K562 (cell line): ENCODE measurements around the gene SLC23A2.

Experiments used
- CTCF ChIP-seq, 3 experiments: IDR thresholded peaks in 2 of 3; conservative IDR thresholded peaks in 1 of 3; 2 replicates each; pipeline ENCODE4 v1.5.1; 2011 to 2012; ENCODE audit warnings: low read length in 3 of 3, mild to moderate bottlenecking in 3 of 3, control low read depth in 2 of 3, improper control_type of control experiment in 1 of 3, inconsistent platforms in 1 of 3, low read depth in 1 of 3, mixed read lengths in 1 of 3, moderate library complexity in 1 of 3; ENCODE audit not compliant: insufficient read depth in 2 of 3
- EZH2 ChIP-seq: IDR thresholded peaks from 2 replicates; pipeline ENCODE4 v1.6.1; 2012; ENCODE audit warnings: low read depth, mild to moderate bottlenecking, inconsistent platforms, low read length, borderline replicate concordance
- KDM1A ChIP-seq, 2 experiments: fragments of 450-650 bp; IDR thresholded peaks; 2 replicates each; pipeline ENCODE4 v1.6.1; 2016; ENCODE audit warnings: mild to moderate bottlenecking in 2 of 2
- NCOA1 ChIP-seq: fragments of 450-650 bp; IDR thresholded peaks from 2 replicates; pipeline ENCODE4 v1.6.1; 2016; ENCODE audit warnings: low read depth
- NUFIP1 ChIP-seq: fragments of 450-650 bp; IDR thresholded peaks from 2 replicates; pipeline ENCODE4 v1.6.1; 2018; ENCODE audit not compliant: partially characterized antibody
- POLR2A ChIP-seq: fragments of 450-650 bp; conservative IDR thresholded peaks from 2 replicates; pipeline ENCODE4 v1.6.1; 2016
- REST ChIP-seq, 2 experiments: fragments of 450-650 bp; formaldehyde crosslinking in 1 of 2; IDR thresholded peaks; 2 replicates each; pipeline versions ENCODE4 v1.4.0 to v1.6.1; 2014 to 2020; ENCODE audit warnings: mild to moderate bottlenecking in 2 of 2, borderline replicate concordance in 1 of 2, low read depth in 1 of 2
- SP1 ChIP-seq: sonication (generic); formaldehyde crosslinking; IDR thresholded peaks from 2 replicates; pipeline ENCODE4 v1.8.1; 2022; ENCODE audit warnings: mild to moderate bottlenecking, missing genetic modification reagents
- TAF1 ChIP-seq: IDR thresholded peaks from 2 replicates; pipeline ENCODE4 v1.6.1; 2011; ENCODE audit warnings: mild to moderate bottlenecking, low read length, moderate library complexity; ENCODE audit not compliant: insufficient read depth, control insufficient read depth, severe bottlenecking; ENCODE audit errors: extremely low read depth
- TCF7 ChIP-seq: sonication (generic); IDR thresholded peaks from 2 replicates; pipeline ENCODE4 v1.6.1; 2016; ENCODE audit warnings: antibody characterized with exemption, borderline replicate concordance
- ZBTB43 ChIP-seq: sonication (generic); formaldehyde crosslinking; IDR thresholded peaks from 2 replicates; pipeline ENCODE4 v1.8.0; 2023; ENCODE audit warnings: mild to moderate bottlenecking, missing genetic modification reagents
- ZNF12 ChIP-seq: sonication (generic); formaldehyde crosslinking; IDR thresholded peaks from 2 replicates; pipeline ENCODE4 v1.4.0; 2020; ENCODE audit warnings: mild to moderate bottlenecking, missing genetic modification reagents
- TF ChIP-seq, protein P1 (sequence below): fragments of 450-650 bp; IDR thresholded peaks from 2 replicates; pipeline ENCODE4 v1.6.1; 2017; ENCODE audit warnings: mild to moderate bottlenecking, moderate library complexity

DNA sequence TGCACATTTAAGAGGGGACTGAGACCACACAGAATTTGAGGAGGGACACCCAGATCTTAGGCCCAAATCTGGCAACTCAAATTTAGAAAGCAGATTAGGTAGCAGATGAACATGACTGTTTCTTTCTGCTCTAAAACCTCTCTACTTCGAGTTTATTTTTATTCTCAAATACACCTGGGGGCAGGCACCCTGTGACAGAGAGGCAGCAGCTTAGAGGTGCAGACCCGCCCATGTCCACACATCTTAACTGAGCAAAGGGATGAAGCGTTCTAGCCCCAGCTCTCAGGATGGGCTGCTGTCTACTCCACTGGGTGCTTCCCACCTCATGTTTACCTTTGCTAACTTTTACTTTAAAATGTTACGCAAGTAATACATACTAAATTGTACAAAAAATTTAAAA, 125.0 kb downstream of the SLC23A2 start:
- no peak for TF ChIP-seq NUFIP1
- no peak for TF ChIP-seq POLR2A
- TF ChIP-seq, protein P1, sequence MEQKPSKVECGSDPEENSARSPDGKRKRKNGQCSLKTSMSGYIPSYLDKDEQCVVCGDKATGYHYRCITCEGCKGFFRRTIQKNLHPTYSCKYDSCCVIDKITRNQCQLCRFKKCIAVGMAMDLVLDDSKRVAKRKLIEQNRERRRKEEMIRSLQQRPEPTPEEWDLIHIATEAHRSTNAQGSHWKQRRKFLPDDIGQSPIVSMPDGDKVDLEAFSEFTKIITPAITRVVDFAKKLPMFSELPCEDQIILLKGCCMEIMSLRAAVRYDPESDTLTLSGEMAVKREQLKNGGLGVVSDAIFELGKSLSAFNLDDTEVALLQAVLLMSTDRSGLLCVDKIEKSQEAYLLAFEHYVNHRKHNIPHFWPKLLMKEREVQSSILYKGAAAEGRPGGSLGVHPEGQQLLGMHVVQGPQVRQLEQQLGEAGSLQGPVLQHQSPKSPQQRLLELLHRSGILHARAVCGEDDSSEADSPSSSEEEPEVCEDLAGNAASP = no peak
- no peak for TF ChIP-seq KDM1A (IDR thresholded peaks at IDR 0.05)
- no peak for TF ChIP-seq EZH2
- TF ChIP-seq REST (IDR thresholded peaks at IDR 0.05; ENCODE audit: borderline replicate concordance) = no peak
- no peak for TF ChIP-seq REST (CRISPR knock-in tag; IDR thresholded peaks at IDR 0.05; ENCODE audit: low read depth)
- TF ChIP-seq TAF1 = no peak
- TF ChIP-seq CTCF (IDR thresholded peaks at IDR 0.05 in 2 of 3, conservative IDR thresholded peaks at IDR 0.05 in 1 of 3; ENCODE audit: insufficient read depth in 2 of 3, low read depth in 1 of 3, low read length in 3 of 3) = no peak
- no peak for TF ChIP-seq TCF7
- TF ChIP-seq SP1 (CRISPR knock-in tag) = no peak
- no peak for TF ChIP-seq ZNF12 (CRISPR knock-in tag)
- TF ChIP-seq ZBTB43 (CRISPR knock-in tag) = no peak
- TF ChIP-seq NCOA1 = no peak
